ENCODE results near the gene COL1A1. TPM values are rescaled to one million over a fixed set of nuclear protein-coding genes. Genes with fewer than 3 reads are reported as not detected.

Gene COL1A1
- total RNA-seq, 1 experiment from 2014 or later: 104 TPM

GRCh38 chr17:50164697-50164988, 36.8 kb downstream of the COL1A1 start:
- Histone ChIP-seq H3K9ac (ENCODE audit: extremely low read depth, insufficient read length, low read length) (no peak overlapping the region), H3K4ac (ENCODE audit: low read depth, low read length) (no peak overlapping the region), H4K5ac (ENCODE audit: insufficient read length, low read depth, low read length) (no peak overlapping the region), H3K79me1 (ENCODE audit: insufficient read depth, low read depth, low read length, poor library complexity, severe bottlenecking) (no peaks in the 10 kb centered on the region), H3K23ac (ENCODE audit: insufficient read length, low read depth, low read length) (no peak overlapping the region), H2BK20ac (ENCODE audit: low read depth, low read length, poor library complexity, severe bottlenecking) (no peak overlapping the region), H3K79me2 (ENCODE audit: insufficient read depth, low read length) (no peaks in the 10 kb centered on the region), H4K8ac (replicated peaks; ENCODE audit: insufficient read length, low read depth, low read length) (no peak overlapping the region), H2BK15ac (ENCODE audit: low read depth, low read length) (no peak overlapping the region), H2BK5ac (ENCODE audit: insufficient read length, low read length) (no peak overlapping the region), H3K4me1 (ENCODE audit: insufficient read depth, low read length) (peaks cover 3% of the 10 kb centered on the region; the same call in 1 of the 2 replicates), H3K9me3 (ENCODE audit: control insufficient read depth, low read depth, low read length) (no peaks in the 10 kb centered on the region), H2AFZ (ENCODE audit: low read length) (no peak overlapping the region), H4K20me1 (ENCODE audit: control insufficient read depth, insufficient read depth, insufficient read length) (no peaks in the 10 kb centered on the region), H2BK120ac (ENCODE audit: low read depth, low read length, poor library complexity, severe bottlenecking) (no peak overlapping the region), H2BK12ac (ENCODE audit: insufficient read length, low read depth, low read length) (no peak overlapping the region), H4K91ac (ENCODE audit: insufficient read length, low read depth, low read length) (no peak overlapping the region), H3K4me2 (ENCODE audit: insufficient read depth, insufficient read length, low read length) (no peak overlapping the region), H2AK5ac (ENCODE audit: insufficient read length, low read length) (no peak overlapping the region), H3K23me2 (ENCODE audit: insufficient read length, low read depth, low read length, poor library complexity, severe bottlenecking) (peaks cover 13% of the 10 kb centered on the region), H3K27ac (ENCODE audit: insufficient read length, low read depth, low read length) (no peak overlapping the region), H3K56ac (ENCODE audit: insufficient read length, low read depth, low read length) (no peak overlapping the region), H3K27me3 (ENCODE audit: insufficient read depth, low read length) (no peaks in the 10 kb centered on the region; the same call in 1 of the 2 replicates), H3K14ac (ENCODE audit: insufficient read depth, low read length) (no peak overlapping the region), H3T11ph (ENCODE audit: low read length) (no peak overlapping the region), H3K18ac (ENCODE audit: insufficient read length, low read depth, low read length) (no peak overlapping the region)
- no peak overlapping the region for H3K4me3 Mint-ChIP-seq
- no CpG with 5 or more reads among the region's 2 CpGs for WGBS (ENCODE audit: extremely low coverage, insufficient read length, low lambda C conversion rate)
- peaks cover 21 to 56% of the 10 kb centered on the region in 2 experiments for H3K4me1 Mint-ChIP-seq
- no peaks in the 10 kb centered on the region for H3K36me3 Mint-ChIP-seq (ENCODE audit: insufficient read depth in 1 of 3, low read depth in 3 of 3)
- no peak for DNase-seq
- H3K27me3 Mint-ChIP-seq (ENCODE audit: low read depth): peaks cover 31% of the 10 kb centered on the region
- H3K27ac Mint-ChIP-seq: no peak overlapping the region
- no peaks in the 10 kb centered on the region; a peak in 1 of 5 replicates for H3K9me3 Mint-ChIP-seq
- no peak for TF ChIP-seq CTCF (conservative IDR thresholded peaks at IDR 0.05)

Measured in H9 (cell line).